ENCODE data around the gene NES.

Gene NES

DNA sequence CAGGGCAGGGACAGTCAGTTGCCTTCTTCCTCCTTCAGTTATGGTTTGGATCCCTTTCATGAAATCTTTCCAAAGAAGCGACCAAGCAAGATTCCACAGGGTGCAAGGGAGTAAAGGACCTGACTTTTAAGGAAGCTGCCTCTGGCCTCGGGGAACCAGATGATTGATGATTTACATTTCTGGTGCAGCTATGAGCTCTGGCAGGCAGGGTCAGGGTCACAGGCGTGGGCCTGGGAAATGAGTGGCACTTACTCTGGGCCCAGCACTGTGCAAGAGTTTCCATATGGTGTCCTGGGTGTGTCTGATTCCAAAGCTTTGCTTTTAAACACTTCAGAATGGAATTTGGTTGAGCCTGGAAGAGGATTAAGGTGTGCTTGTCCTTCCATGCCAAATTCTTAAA, 35.4 kb upstream of the NES start:
- H3K4me3 ChIP-seq (ENCODE audit: low read length in 2 of 2): no peak overlapping the region
- H3K4me2 ChIP-seq (ENCODE audit: insufficient read depth, low read length, poor library complexity, severe bottlenecking): no peak overlapping the region
- no peaks in the 10 kb centered on the region for H3K36me3 ChIP-seq (replicated peaks in 1 of 2; ENCODE audit: control insufficient read depth in 2 of 2, insufficient read depth in 2 of 2, low read length in 2 of 2)
- no peaks in the 10 kb centered on the region for H3K9me3 ChIP-seq (replicated peaks in 1 of 2; ENCODE audit: control insufficient read depth in 2 of 2, insufficient read depth in 1 of 2, low read depth in 1 of 2, low read length in 2 of 2)
- no peak overlapping the region for H3K4ac ChIP-seq (ENCODE audit: low read length)
- no peak overlapping the region for H3K27ac ChIP-seq (replicated peaks; ENCODE audit: low read length)
- no peak overlapping the region for H3K14ac ChIP-seq (ENCODE audit: low read length)
- no peaks in the 10 kb centered on the region for H3K27me3 ChIP-seq (ENCODE audit: control insufficient read depth in 3 of 3, insufficient read depth in 3 of 3, low read depth in 1 of 3, low read length in 3 of 3)
- H3K23ac ChIP-seq (ENCODE audit: low read depth, low read length, poor library complexity): no peak overlapping the region
- H2BK120ac ChIP-seq (ENCODE audit: low read depth, low read length): no peak overlapping the region
- DNase-seq (ENCODE audit: low spot score): no peak
- no peak overlapping the region for H4K91ac ChIP-seq (ENCODE audit: low read depth, low read length, poor library complexity)
- no CpG with 5 or more reads among the region's 3 CpGs for WGBS, 2 donors (ENCODE audit: extremely low coverage in 2 of 2, insufficient read length in 2 of 2, insufficient replicate concordance in 1 of 2)
- no peak overlapping the region for H2BK15ac ChIP-seq (ENCODE audit: low read length)
- H3K79me1 ChIP-seq (ENCODE audit: low read depth, low read length): no peaks in the 10 kb centered on the region
- no peak overlapping the region for H3K18ac ChIP-seq (ENCODE audit: low read length)
- peaks cover 37 to 39% of the 10 kb centered on the region in 2 donors for H3K4me1 ChIP-seq (ENCODE audit: control insufficient read depth in 2 of 2, insufficient read depth in 1 of 2, low read depth in 1 of 2, low read length in 2 of 2)
- no peak overlapping the region for H2BK12ac ChIP-seq (ENCODE audit: low read length)
- no peak overlapping the region for H4K8ac ChIP-seq (ENCODE audit: low read depth, low read length)
- no peak overlapping the region for H3K9ac ChIP-seq (ENCODE audit: low read depth, low read length, poor library complexity)
- no peak overlapping the region for H2BK5ac ChIP-seq (ENCODE audit: low read length)
- H2AK5ac ChIP-seq (ENCODE audit: low read depth, low read length): peak overlapping the region; percentile 3
- H2AFZ ChIP-seq (ENCODE audit: low read length): no peak overlapping the region

GRCh38 chr1:156711011-156711817, 34.0 kb upstream of the NES start:
- Histone ChIP-seq H3K4me2 (ENCODE audit: insufficient read depth, low read length, poor library complexity, severe bottlenecking) (no peak overlapping the region), H2BK5ac (ENCODE audit: low read length) (no peak overlapping the region), H4K91ac (ENCODE audit: low read depth, low read length, poor library complexity) (no peak overlapping the region), H3K4me1 (ENCODE audit: control insufficient read depth in 2 of 2, insufficient read depth in 1 of 2, low read depth in 1 of 2, low read length in 2 of 2) (peaks cover 45 to 48% of the 10 kb centered on the region in 2 donors), H2BK12ac (ENCODE audit: low read length) (no peak overlapping the region), H3K18ac (ENCODE audit: low read length) (peak overlapping the region; percentile 59), H3K23ac (ENCODE audit: low read depth, low read length, poor library complexity) (no peak overlapping the region), H3K14ac (ENCODE audit: low read length) (no peak overlapping the region), H3K27me3 (ENCODE audit: control insufficient read depth in 3 of 3, insufficient read depth in 3 of 3, low read depth in 1 of 3, low read length in 3 of 3) (no peaks in the 10 kb centered on the region), H4K8ac (ENCODE audit: low read depth, low read length) (no peak overlapping the region), H2AK5ac (ENCODE audit: low read depth, low read length) (peak overlapping the region; percentile 97), H3K36me3 (replicated peaks in 1 of 2; ENCODE audit: control insufficient read depth in 2 of 2, insufficient read depth in 2 of 2, low read length in 2 of 2) (no peaks in the 10 kb centered on the region), H2BK15ac (ENCODE audit: low read length) (peak overlapping the region; percentile 59), H3K79me1 (ENCODE audit: low read depth, low read length) (no peaks in the 10 kb centered on the region), H3K9ac (ENCODE audit: low read depth, low read length, poor library complexity) (no peak overlapping the region), H3K4ac (ENCODE audit: low read length) (no peak overlapping the region), H3K9me3 (replicated peaks in 1 of 2; ENCODE audit: control insufficient read depth in 2 of 2, insufficient read depth in 1 of 2, low read depth in 1 of 2, low read length in 2 of 2) (no peaks in the 10 kb centered on the region), H2AFZ (ENCODE audit: low read length) (no peak overlapping the region), H3K4me3 (ENCODE audit: low read length in 2 of 2) (no peak overlapping the region), H3K27ac (replicated peaks; ENCODE audit: low read length) (no peak overlapping the region), H2BK120ac (ENCODE audit: low read depth, low read length) (peak overlapping the region; percentile 6)
- DNase-seq (ENCODE audit: low spot score): no peak
- no CpG with 5 or more reads among the region's 9 CpGs for WGBS, 2 donors (ENCODE audit: extremely low coverage in 2 of 2, insufficient read length in 2 of 2, insufficient replicate concordance in 1 of 2)

DNA sequence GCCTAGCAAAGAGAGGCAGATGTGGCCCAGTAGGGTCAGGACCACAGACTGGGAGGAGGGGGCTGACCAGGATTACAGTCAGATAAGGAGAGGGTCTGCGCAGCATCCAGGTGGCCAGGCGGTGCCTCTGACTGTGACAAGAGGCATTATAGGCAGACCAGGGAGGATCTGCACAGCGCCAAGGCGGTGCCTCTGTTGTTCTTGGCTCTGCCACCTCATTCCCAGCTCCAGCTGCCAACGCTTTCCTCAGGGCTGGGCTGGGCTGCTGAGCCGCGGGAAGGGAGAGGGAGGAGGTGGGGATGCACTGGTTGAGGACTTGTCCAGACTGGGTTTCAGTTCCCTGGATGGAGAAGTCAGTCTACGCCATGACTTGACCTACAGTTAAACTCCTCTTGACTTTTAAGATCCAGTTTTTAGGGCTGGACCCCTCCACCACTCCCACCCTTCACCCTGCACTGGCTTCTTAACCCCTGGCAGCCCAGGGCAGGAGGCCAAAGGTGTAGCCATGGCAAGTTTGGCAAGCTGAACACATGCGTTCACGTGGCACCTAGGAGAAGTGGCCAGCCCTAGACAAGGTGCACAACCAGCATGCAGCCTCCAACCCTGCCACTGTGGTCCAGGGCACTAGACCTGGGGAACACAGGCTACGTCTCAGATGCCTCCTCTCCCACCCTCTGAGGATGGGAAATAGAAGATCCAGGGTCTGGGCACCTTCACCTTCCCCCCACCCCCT, 32.7 kb upstream of the NES start:
- H2BK5ac ChIP-seq (ENCODE audit: low read length): peak overlapping the region; percentile 70
- WGBS, 2 donors (ENCODE audit: extremely low coverage in 2 of 2, insufficient read length in 2 of 2, insufficient replicate concordance in 1 of 2): no CpG with 5 or more reads among the region's 11 CpGs
- no peak for DNase-seq (ENCODE audit: low spot score)
- peak overlapping the region; percentile 92 for H3K18ac ChIP-seq (ENCODE audit: low read length)
- no peak overlapping the region for H3K27ac ChIP-seq (replicated peaks; ENCODE audit: low read length)
- no peaks in the 10 kb centered on the region for H3K27me3 ChIP-seq (ENCODE audit: control insufficient read depth in 3 of 3, insufficient read depth in 3 of 3, low read depth in 1 of 3, low read length in 3 of 3)
- H2BK120ac ChIP-seq (ENCODE audit: low read depth, low read length): no peak overlapping the region
- H3K9me3 ChIP-seq (replicated peaks in 1 of 2; ENCODE audit: control insufficient read depth in 2 of 2, insufficient read depth in 1 of 2, low read depth in 1 of 2, low read length in 2 of 2): no peaks in the 10 kb centered on the region
- H2AFZ ChIP-seq (ENCODE audit: low read length): no peak overlapping the region
- H3K23ac ChIP-seq (ENCODE audit: low read depth, low read length, poor library complexity): peak overlapping the region; percentile 76
- peak overlapping the region; percentile 57 for H3K4ac ChIP-seq (ENCODE audit: low read length)
- peak overlapping the region; percentile 97 for H2AK5ac ChIP-seq (ENCODE audit: low read depth, low read length)
- H3K4me3 ChIP-seq (ENCODE audit: low read length in 2 of 2): no peak overlapping the region
- no peak overlapping the region for H3K9ac ChIP-seq (ENCODE audit: low read depth, low read length, poor library complexity)
- H3K4me1 ChIP-seq (ENCODE audit: control insufficient read depth in 2 of 2, insufficient read depth in 1 of 2, low read depth in 1 of 2, low read length in 2 of 2): peaks cover 45 to 51% of the 10 kb centered on the region in 2 donors
- H2BK12ac ChIP-seq (ENCODE audit: low read length): peak overlapping the region; percentile 98
- H3K36me3 ChIP-seq (replicated peaks in 1 of 2; ENCODE audit: control insufficient read depth in 2 of 2, insufficient read depth in 2 of 2, low read length in 2 of 2): no peaks in the 10 kb centered on the region
- H4K8ac ChIP-seq (ENCODE audit: low read depth, low read length): no peak overlapping the region
- H2BK15ac ChIP-seq (ENCODE audit: low read length): peak overlapping the region; percentile 100
- H4K91ac ChIP-seq (ENCODE audit: low read depth, low read length, poor library complexity): peak overlapping the region; percentile 54
- no peak overlapping the region for H3K4me2 ChIP-seq (ENCODE audit: insufficient read depth, low read length, poor library complexity, severe bottlenecking)
- no peaks in the 10 kb centered on the region for H3K79me1 ChIP-seq (ENCODE audit: low read depth, low read length)
- H3K14ac ChIP-seq (ENCODE audit: low read length): peak overlapping the region; percentile 49

- peak overlapping the region; percentile 3 for H2BK15ac ChIP-seq (ENCODE audit: low read length)
- H3K27ac ChIP-seq (replicated peaks; ENCODE audit: low read length): peak overlapping the region; percentile 92
- no CpG with 5 or more reads among the region's 4 CpGs for WGBS, 2 donors (ENCODE audit: extremely low coverage in 2 of 2, insufficient read length in 2 of 2, insufficient replicate concordance in 1 of 2)
- H3K9ac ChIP-seq (ENCODE audit: low read depth, low read length, poor library complexity): no peak overlapping the region
- peaks cover 48 to 60% of the 10 kb centered on the region in 2 donors for H3K4me1 ChIP-seq (ENCODE audit: control insufficient read depth in 2 of 2, insufficient read depth in 1 of 2, low read depth in 1 of 2, low read length in 2 of 2)
- H3K4ac ChIP-seq (ENCODE audit: low read length): no peak overlapping the region
- H3K79me1 ChIP-seq (ENCODE audit: low read depth, low read length): peaks cover 3% of the 10 kb centered on the region
- no peak overlapping the region for H3K4me3 ChIP-seq (ENCODE audit: low read length in 2 of 2)
- DNase-seq (ENCODE audit: low spot score): no peak
- no peak overlapping the region for H3K23ac ChIP-seq (ENCODE audit: low read depth, low read length, poor library complexity)
- H2BK5ac ChIP-seq (ENCODE audit: low read length): no peak overlapping the region
- H2AK5ac ChIP-seq (ENCODE audit: low read depth, low read length): peak overlapping the region; percentile 22
- no peak overlapping the region for H4K8ac ChIP-seq (ENCODE audit: low read depth, low read length)
- no peak overlapping the region for H3K4me2 ChIP-seq (ENCODE audit: insufficient read depth, low read length, poor library complexity, severe bottlenecking)
- H3K36me3 ChIP-seq (replicated peaks in 1 of 2; ENCODE audit: control insufficient read depth in 2 of 2, insufficient read depth in 2 of 2, low read length in 2 of 2): no peaks in the 10 kb centered on the region
- no peak overlapping the region for H4K91ac ChIP-seq (ENCODE audit: low read depth, low read length, poor library complexity)
- H3K9me3 ChIP-seq (replicated peaks in 1 of 2; ENCODE audit: control insufficient read depth in 2 of 2, insufficient read depth in 1 of 2, low read depth in 1 of 2, low read length in 2 of 2): no peaks in the 10 kb centered on the region
- no peak overlapping the region for H2AFZ ChIP-seq (ENCODE audit: low read length)
- no peaks in the 10 kb centered on the region for H3K27me3 ChIP-seq (ENCODE audit: control insufficient read depth in 3 of 3, insufficient read depth in 3 of 3, low read depth in 1 of 3, low read length in 3 of 3)
- no peak overlapping the region for H3K14ac ChIP-seq (ENCODE audit: low read length)
- H2BK120ac ChIP-seq (ENCODE audit: low read depth, low read length): no peak overlapping the region
- H3K18ac ChIP-seq (ENCODE audit: low read length): peak overlapping the region; percentile 29
- no peak overlapping the region for H2BK12ac ChIP-seq (ENCODE audit: low read length)
Measured at GRCh38 chr1:156709031-156709430, 31.8 kb upstream of the NES start.

Data from neuronal stem cell (in vitro differentiated cells).